LHCN-M2 (cell line): ENCODE results near the gene ARVCF. TPM values are rescaled to one million over a fixed set of nuclear protein-coding genes. Genes with fewer than 3 reads are reported as not detected.

Experiments
- total RNA-seq: library from RNA; depleted of rRNA; stranded (reverse); fragments of >200 nt; gene quantifications from 2 replicates; pipeline ENCODE4 v1.2.3, GENCODE V29; 2014; rRNA removed

ARVCF gene
- total RNA-seq, 1 experiment from 2014 or later, result 6.4 TPM

Other genes with a start within 250 kb of the ARVCF start
- 11.3 and 14.0 TPM in 2 replicates for gene GNB1L, start 161.9 kb downstream of the ARVCF start, total RNA-seq
- gene RTL10, start 161.9 kb downstream of the ARVCF start, total RNA-seq, result 13.3 and 14.9 TPM in 2 replicates
- gene COMT, start 75.1 kb downstream of the ARVCF start, total RNA-seq, result 290 and 350 TPM in 2 replicates
- gene TXNRD2, start 75.0 kb downstream of the ARVCF start, total RNA-seq, result 39.5 TPM in 2 replicates
- gene TANGO2, start 4.3 kb upstream of the ARVCF start, total RNA-seq, result 24.0 and 30.8 TPM in 2 replicates
- 29.4 and 30.9 TPM in 2 replicates for gene DGCR8, start 63.4 kb upstream of the ARVCF start, total RNA-seq
- gene RANBP1, start 99.3 kb upstream of the ARVCF start, total RNA-seq, result 843 and 851 TPM in 2 replicates
- gene TRMT2A, start 100.4 kb upstream of the ARVCF start, total RNA-seq, result 35.8 and 50.4 TPM in 2 replicates
- gene ZDHHC8, start 115.0 kb upstream of the ARVCF start, total RNA-seq, result 14.8 and 19.6 TPM in 2 replicates
- gene CCDC188, start 134.2 kb upstream of the ARVCF start, total RNA-seq, result 1.8 and 2.7 TPM in 2 replicates